ENCODE data around the gene STPG3.

GRCh38 chr9:137252555-137253506, 1.7 kb downstream of the STPG3 start:
- TF ChIP-seq CTCF (IDR thresholded peaks at IDR 0.05; ENCODE audit: low read depth, low read length, missing input control): no peak
- TF ChIP-seq NR2F2 (IDR thresholded peaks at IDR 0.05): no peak
- no peak for TF ChIP-seq YY1 (IDR thresholded peaks at IDR 0.05)
- no peak for TF ChIP-seq ZBTB33 (IDR thresholded peaks at IDR 0.05)
- no peak for TF ChIP-seq TAF1 (conservative IDR thresholded peaks at IDR 0.05)
- no peak for TF ChIP-seq EGR1 (IDR thresholded peaks at IDR 0.05; ENCODE audit: low read depth in 2 of 2)
- no peak for TF ChIP-seq REST (IDR thresholded peaks at IDR 0.05)
- TF ChIP-seq JUND (IDR thresholded peaks at IDR 0.05): no peak
- TF ChIP-seq RAD21 (IDR thresholded peaks at IDR 0.05): no peak
- no peak for TF ChIP-seq SP1 (IDR thresholded peaks at IDR 0.05)

Data from liver (tissue), 3 donors.